K562 (cell line): ENCODE measurements around the gene SFXN5. TPM values are rescaled to one million over a fixed set of nuclear protein-coding genes. Genes with fewer than 3 reads are reported as not detected.

Experiments
- ATAC-seq: fragments of 200-7000 bp; cut with Tn5 transposase; 3 replicates; pipeline ENCODE4 v1.9.1; 2020; ENCODE audit warnings: moderate library complexity
- BruUV-seq: library from RNA; stranded (reverse); fragments of 400-500 nt; replicated peaks from 2 replicates; lab custom pipeline; 2021; lab: Mats Ljungman, UMichigan
- CTCF ChIA-PET: fragments of 300-600 bp; formaldehyde crosslinking; extraction: SDS; loops from one replicate; lab custom pipeline; 2021; ENCODE audit warnings: low intra/inter-chr PET ratio; lab: Yijun Ruan, JAX
- POLR2A ChIA-PET: fragments of 300-600, 350-650 bp; sonication (Branson Sonifier 250); formaldehyde crosslinking; extraction: SDS; loops from one replicate; lab custom pipeline; 2021; ENCODE audit warnings: antibody characterized with exemption, inconsistent platforms; lab: Yijun Ruan, JAX
- DNase-seq, 4 experiments: peaks; one replicate each; pipeline versions ENCODE4 v3.0.0 to v3.0.0-alpha.2; 2011 to 2018; ENCODE audit warnings: low spot score in 3 of 4, mixed read lengths in 3 of 4; ENCODE audit errors: extremely low read depth in 1 of 4
- FAIRE-seq: peaks from 2 replicates; lab custom pipeline; 2011; peaks lifted over from hg19 to GRCh38; lab: Jason Lieb, UNC
- H2AFZ ChIP-seq: 2 replicates; pipeline ENCODE4 v1.6.0; 2011; ENCODE audit warnings: low read depth, low read length, control low read depth, inconsistent platforms
- H3K27ac ChIP-seq: fragments of 200-600 bp; 3 replicates; pipeline ENCODE4 v1.8.0; 2011; ENCODE audit warnings: low read depth, mild to moderate bottlenecking, control low read depth, inconsistent platforms, low read length, moderate library complexity, mixed read lengths; ENCODE audit errors: extremely low read depth
- H3K27me3 ChIP-seq, 2 experiments: fragments of 300-600 bp in 1 of 2; 2 replicates in 1 of 2; 3 replicates in 1 of 2; pipeline versions ENCODE4 v1.6.0 to v1.8.0; 2011; ENCODE audit warnings: inconsistent platforms in 2 of 2, low read length in 2 of 2, mild to moderate bottlenecking in 1 of 2, mixed read lengths in 1 of 2, moderate library complexity in 1 of 2; ENCODE audit not compliant: control insufficient read depth in 2 of 2, insufficient read depth in 2 of 2
- H3K36me3 ChIP-seq: fragments of 300-600 bp; 3 replicates; pipeline ENCODE4 v1.8.0; 2011; ENCODE audit warnings: mild to moderate bottlenecking, low read length, inconsistent platforms; ENCODE audit not compliant: control insufficient read depth, insufficient read depth
- H3K4me1 ChIP-seq, 2 experiments: fragments of 200-600 bp in 1 of 2; replicated peaks in 1 of 2; 2 replicates in 1 of 2; 3 replicates in 1 of 2; pipeline versions ENCODE4 v1.5.1 to v1.8.0; 2011; ENCODE audit warnings: inconsistent platforms in 2 of 2, low read length in 2 of 2, mild to moderate bottlenecking in 1 of 2, mixed read lengths in 1 of 2, moderate library complexity in 1 of 2; ENCODE audit not compliant: control insufficient read depth in 2 of 2, insufficient read depth in 2 of 2
- H3K4me2 ChIP-seq: 2 replicates; pipeline ENCODE4 v1.6.1; 2011; ENCODE audit warnings: low read length, control low read depth, inconsistent platforms, mixed read lengths; ENCODE audit not compliant: insufficient read depth
- H3K4me3 ChIP-seq: fragments of 200-600 bp; sonication (generic), shearing (Covaris generic); 2 replicates; pipeline ENCODE4 v1.5.1; 2016; ENCODE audit warnings: control low read depth, inconsistent platforms
- H3K79me2 ChIP-seq: fragments of 200-600 bp; 3 replicates; pipeline ENCODE4 v1.8.0; 2011; ENCODE audit warnings: low read length, inconsistent platforms; ENCODE audit not compliant: control insufficient read depth, insufficient read depth
- H3K9ac ChIP-seq, 2 experiments: 2 replicates each; pipeline versions ENCODE4 v1.6.0 to v1.6.1; 2011; ENCODE audit warnings: low read depth in 2 of 2, low read length in 2 of 2, control low read depth in 1 of 2, inconsistent platforms in 1 of 2, mild to moderate bottlenecking in 1 of 2, mixed read lengths in 1 of 2; ENCODE audit not compliant: insufficient read depth in 1 of 2
- H3K9me1 ChIP-seq: one replicate; pipeline ENCODE4 v1.6.0; 2011; ENCODE audit warnings: inconsistent platforms, mild to moderate bottlenecking, low read length, moderate library complexity; ENCODE audit not compliant: control insufficient read depth, insufficient read depth
- H3K9me3 ChIP-seq: replicated peaks from 2 replicates; pipeline ENCODE4 v1.5.1; 2011; ENCODE audit warnings: low read depth, low read length, inconsistent platforms; ENCODE audit not compliant: control insufficient read depth, insufficient read depth
- H4K20me1 ChIP-seq: replicated peaks from 2 replicates; pipeline ENCODE4 v1.6.1; 2011; ENCODE audit warnings: low read length, inconsistent platforms, mixed read lengths; ENCODE audit not compliant: control insufficient read depth, insufficient read depth
- C11orf30 ChIP-seq: fragments of 450-650 bp; IDR thresholded peaks from 2 replicates; pipeline ENCODE4 v1.6.1; 2016; ENCODE audit warnings: low read depth, mild to moderate bottlenecking
- CCAR2 ChIP-seq: fragments of 200-400 bp; formaldehyde crosslinking; IDR thresholded peaks from 2 replicates; pipeline ENCODE4 v1.6.1; 2017; ENCODE audit warnings: mild to moderate bottlenecking, low read depth, low read length
- ELK3 ChIP-seq: fragments of 450-650 bp; formaldehyde crosslinking; IDR thresholded peaks from 2 replicates; pipeline ENCODE4 v1.4.0; 2020; ENCODE audit warnings: mild to moderate bottlenecking
- JUND ChIP-seq, 2 experiments: IDR thresholded peaks; 2 replicates in 1 of 2; 3 replicates in 1 of 2; pipeline ENCODE4 v1.6.1; 2011; ENCODE audit warnings: borderline replicate concordance in 2 of 2, low read depth in 2 of 2, low read length in 2 of 2, improper control_type of control experiment in 1 of 2, missing biosample characterization in 1 of 2, missing genetic modification characterization in 1 of 2, missing genetic modification reagents in 1 of 2
- MAFG ChIP-seq: fragments of 450-650 bp; conservative IDR thresholded peaks from 2 replicates; pipeline ENCODE4 v1.6.1; 2016; ENCODE audit warnings: missing genetic modification characterization, missing compliant biosample characterization
- MAFK ChIP-seq: IDR thresholded peaks from 2 replicates; pipeline ENCODE4 v1.6.1; 2011; ENCODE audit warnings: low read length, improper control_type of control experiment
- NFE2 ChIP-seq: IDR thresholded peaks from 2 replicates; pipeline ENCODE4 v1.6.1; 2014; ENCODE audit warnings: antibody characterized with exemption, low read depth
- PKNOX1 ChIP-seq: fragments of 450-650 bp; IDR thresholded peaks from 2 replicates; pipeline ENCODE4 v1.6.1; 2016
- RUNX1 ChIP-seq: sonication (generic); IDR thresholded peaks from 2 replicates; pipeline ENCODE4 v1.6.1; 2016; ENCODE audit warnings: antibody characterized with exemption, low read depth
- ZBTB2 ChIP-seq: fragments of 450-650 bp; IDR thresholded peaks from 2 replicates; pipeline ENCODE4 v1.6.1; 2016; ENCODE audit warnings: antibody characterized with exemption
- ZNF316 ChIP-seq: fragments of 450-650 bp; IDR thresholded peaks from 2 replicates; pipeline ENCODE4 v1.6.1; 2016
- ZNF324 ChIP-seq: fragments of 250-450 bp; sonication (Bioruptor Pico); IDR thresholded peaks from 2 replicates; pipeline ENCODE4 v1.4.0; 2020; ENCODE audit warnings: mild to moderate bottlenecking
- ZNF592 ChIP-seq: fragments of 450-650 bp; IDR thresholded peaks from 2 replicates; pipeline ENCODE4 v1.6.1; 2017; ENCODE audit warnings: antibody characterized with exemption, mild to moderate bottlenecking
- WGBS: fragments of 100-300 bp; shearing (Covaris generic); methylation state at CpG from one replicate; pipeline ENCODE4 v1.1.6; 2016; ENCODE audit warnings: low coverage, mixed read lengths; ENCODE audit not compliant: insufficient coverage; ENCODE audit errors: missing lambda C conversion rate; 5-methylcytosine and 5-hydroxymethylcytosine counted together
- in situ Hi-C: fragments of 300-500 bp; cut with MboI; formaldehyde crosslinking; loops from 4 replicates; pipeline ENCODE4 v1.15.0; 2018; ENCODE audit warnings: inconsistent platforms, mixed read lengths
- intact Hi-C: fragments of 100-400 bp; cut with micrococcal nuclease; formaldehyde crosslinking; loops from 2 replicates; pipeline ENCODE4 v1.14.2; 2022
- polyA plus RNA-seq, 8 experiments: library from polyadenylated mRNA; depleted of rRNA in 4 of 8; stranded (reverse) in 5 of 8; unstranded in 3 of 8; fragments of >200 nt; fragmentation: Nextera tagmentation in 2 of 8; fragmentation: Illumina TruSeq in 1 of 8; extraction: Ambion mirVana in 2 of 8; extraction: Trizol in 1 of 8; gene quantifications; 2 replicates each; pipeline versions ENCODE4 v1.2.1 to v1.2.3, GENCODE V29; 2011 to 2014; ENCODE audit warnings: inconsistent platforms in 1 of 8, missing spikeins in 1 of 8
- total RNA-seq, 7 experiments: library from RNA; depleted of rRNA in 6 of 7; stranded (reverse); fragments of >200 nt in 6 of 7; fragmentation: Illumina TruSeq in 2 of 7; extraction: Trizol in 2 of 7; gene quantifications; 2 replicates each; pipeline versions ENCODE4 v1.2.1 to v1.2.3, GENCODE V29; 2011 to 2021; ENCODE audit warnings: low replicate concordance in 1 of 7

SFXN5 gene
- total and polyA plus RNA-seq, 9 of the 15 experiments (the other 6 are each of a cell fraction or from before 2014, with no cell fraction given) = 8.3 to 22.6 (median 16.0) TPM

GRCh38 chr2:73036766-73037165 lies 34.7 kb downstream of the SFXN5 start:
- Histone ChIP-seq H3K27ac (peak overlapping the region; percentile 63; the same call in 2 of the 3 replicates), H3K9ac (peak overlapping the region; percentile 23 to 81; a peak in 2 of 4 replicates), H2AFZ (peak overlapping the region; percentile 83), H3K9me1 (no peaks in the 10 kb centered on the region), H3K4me1 (peaks cover 12 to 14% of the 10 kb centered on the region in 2 experiments; a peak in 4 of 5 replicates), H3K36me3 (peaks cover 24% of the 10 kb centered on the region; the same call in 1 of the 3 replicates), H4K20me1 (no peaks in the 10 kb centered on the region; the same call in 1 of the 2 replicates), H3K9me3 (no peaks in the 10 kb centered on the region), H3K79me2 (no peaks in the 10 kb centered on the region)
- 43% methylated on average over 11 of the region's 11 CpGs for WGBS
- CTCF ChIA-PET = no interaction called here
- BruUV-seq = no TSS peak
- in situ Hi-C loops = no loop called here
- peak; percentile 32 to 38 (median 36) for DNase-seq
- peak; percentile 55; the same call in 1 of the 2 replicates for TF ChIP-seq ZNF592
- peak; percentile 69 for TF ChIP-seq ZNF316
- TF ChIP-seq ZNF324 (CRISPR knock-in tag) = no peak
- 0 out of 2 replicates have a peak, but pooled peaks have one; percentile 35 for TF ChIP-seq JUND (IDR thresholded peaks at IDR 0.05; ENCODE audit: borderline replicate concordance, low read depth, low read length)
- no peak; the same call in 2 of the 3 replicates for TF ChIP-seq JUND (tag; IDR thresholded peaks at IDR 0.05; ENCODE audit: borderline replicate concordance, low read depth, low read length)
- TF ChIP-seq ZBTB2 = no peak
- TF ChIP-seq PKNOX1 = peak; percentile 43; the same call in 1 of the 2 replicates
- peak; percentile 82 for TF ChIP-seq MAFG (tag)
- peak; percentile 62; the same call in 1 of the 2 replicates for TF ChIP-seq MAFK
- 0 out of 2 replicates have a peak, but pooled peaks have one; percentile 40 for TF ChIP-seq RUNX1
- no peak for TF ChIP-seq ELK3 (CRISPR knock-in tag)
- peak; percentile 85 for TF ChIP-seq NFE2
- TF ChIP-seq CCAR2 = no peak
- TF ChIP-seq C11orf30 = peak; percentile 83
- TF ChIP-seq, all 486 proteins: peak for 9
- no peaks in the 10 kb centered on the region for H3K27me3 ChIP-seq
- ATAC-seq (peak; percentile 87), FAIRE-seq (peak; percentile 23)
- no peak overlapping the region for H3K4me3 ChIP-seq
- POLR2A ChIA-PET = no interaction called here
- peak overlapping the region; percentile 10; the same call in 1 of the 2 replicates for H3K4me2 ChIP-seq
- intact Hi-C loops = no loop called here
